Measurements from ENCODE around the gene PRIM2.
"Not testable (repeated sequence)": the region's sequence is repeated elsewhere in the genome, so short reads cannot be mapped to it uniquely, and the experiment has no call there.

- not testable (repeated sequence) for TF ChIP-seq CTCF (IDR thresholded peaks at IDR 0.05); POLR2AphosphoS5 (IDR thresholded peaks at IDR 0.05; ENCODE audit: low read depth, low read length); TCF7L2 (IDR thresholded peaks at IDR 0.05; ENCODE audit: low read depth, low read length); REST (IDR thresholded peaks at IDR 0.05; ENCODE audit: insufficient read depth in 1 of 2, low read depth in 2 of 2, low read length in 1 of 2); SIN3A (IDR thresholded peaks at IDR 0.05; ENCODE audit: borderline replicate concordance, insufficient read depth, low read depth, low read length)
Observed at GRCh38 chr6:57489887-57490286, 172.5 kb downstream of the PRIM2 start.

All from Panc1 (cell line).